Measurements from ENCODE around the gene RIC8B.

GRCh38 chr12:106839333-106839732 lies 64.9 kb downstream of the RIC8B start:
- TF ChIP-seq EZH2 (IDR thresholded peaks at IDR 0.05; ENCODE audit: insufficient read depth, low read length) (no peak), CTCF (IDR thresholded peaks at IDR 0.05; ENCODE audit: insufficient read depth, low read depth, low read length) (no peak)

Measured in astrocyte (in vitro differentiated cells and primary cell).